Parathyroid adenoma (tissue), 2 donors: ENCODE measurements around the gene RNF13.
"Not testable (repeated sequence)": the region's sequence is repeated elsewhere in the genome, so short reads cannot be mapped to it uniquely, and the experiment has no call there.

Experiments used
- H2AFZ ChIP-seq: fragments of 300-600 bp; sonication (generic); one replicate; pipeline ENCODE4 v1.7.0; 2017; ENCODE audit warnings: antibody characterized with exemption, mild to moderate bottlenecking
- H3K27ac ChIP-seq: fragments of 300-600 bp; sonication (generic); one replicate; pipeline ENCODE4 v1.7.0; 2017
- H3K27me3 ChIP-seq: fragments of 300-600 bp; sonication (generic); one replicate; pipeline ENCODE4 v1.7.0; 2017; ENCODE audit warnings: low read length; ENCODE audit not compliant: control insufficient read depth, insufficient read depth
- H3K36me3 ChIP-seq: fragments of 300-600 bp; sonication (generic); one replicate; pipeline ENCODE4 v1.7.0; 2017; ENCODE audit warnings: low read length; ENCODE audit not compliant: control insufficient read depth, insufficient read depth
- H3K4me1 ChIP-seq: fragments of 300-600 bp; sonication (generic); one replicate; pipeline ENCODE4 v1.7.0; 2017; ENCODE audit warnings: control low read depth
- H3K4me2 ChIP-seq: fragments of 300-600 bp; sonication (generic); one replicate; pipeline ENCODE4 v1.7.0; 2017; ENCODE audit warnings: low read length
- H3K4me3 ChIP-seq: fragments of 300-600 bp; sonication (generic); one replicate; pipeline ENCODE4 v1.7.0; 2017; ENCODE audit warnings: low read depth, low read length
- H3K79me2 ChIP-seq: fragments of 300-600 bp; sonication (generic); one replicate; pipeline ENCODE4 v1.7.0; 2017; ENCODE audit warnings: control low read depth
- H3K9ac ChIP-seq: fragments of 300-600 bp; sonication (generic); one replicate; pipeline ENCODE4 v1.7.0; 2017; ENCODE audit warnings: mild to moderate bottlenecking
- H3K9me3 ChIP-seq: fragments of 300-600 bp; sonication (generic); one replicate; pipeline ENCODE4 v1.7.0; 2017; ENCODE audit warnings: low read length; ENCODE audit not compliant: control insufficient read depth
- CTCF ChIP-seq: fragments of 300-600 bp; sonication (generic); IDR thresholded peaks from one replicate; pipeline ENCODE4 v1.7.0; 2017; ENCODE audit warnings: antibody characterized with exemption, mild to moderate bottlenecking
- donor health status: primary hyperparathyroidism.

The RNF13 gene

GRCh38 chr3:149934524-149934923, 121.5 kb downstream of the RNF13 start:
- no peak overlapping the region for H3K27ac ChIP-seq
- H3K9ac ChIP-seq = no peak overlapping the region
- H3K36me3 ChIP-seq = no peaks in the 10 kb centered on the region
- peaks cover 3% of the 10 kb centered on the region for H3K4me1 ChIP-seq
- no peak overlapping the region for H3K4me2 ChIP-seq
- H3K9me3 ChIP-seq = no peaks in the 10 kb centered on the region
- H3K27me3 ChIP-seq = no peaks in the 10 kb centered on the region
- TF ChIP-seq CTCF = no peak
- H2AFZ ChIP-seq = no peak overlapping the region
- peaks cover 18% of the 10 kb centered on the region for H3K79me2 ChIP-seq
- H3K4me3 ChIP-seq = no peak overlapping the region

- Histone ChIP-seq H3K36me3 (no peaks in the 10 kb centered on the region), H3K4me1 (peaks cover 3% of the 10 kb centered on the region), H3K4me3 (no peak overlapping the region), H3K27me3 (no peaks in the 10 kb centered on the region), H3K79me2 (peaks cover 9% of the 10 kb centered on the region), H3K9ac (no peak overlapping the region), H3K27ac (no peak overlapping the region), H3K9me3 (no peaks in the 10 kb centered on the region), H2AFZ (no peak overlapping the region), H3K4me2 (no peak overlapping the region)
- peak; percentile 74 for TF ChIP-seq CTCF
These were observed 123.8 kb downstream of the RNF13 start for GRCh38 chr3:149936812-149937230.

GRCh38 chr3:149938392-149939055, 125.5 kb downstream of the RNF13 start:
- H3K4me1 ChIP-seq, H3K27me3 ChIP-seq, H3K4me3 ChIP-seq, H3K4me2 ChIP-seq, H3K79me2 ChIP-seq, H2AFZ ChIP-seq, H3K36me3 ChIP-seq, H3K9me3 ChIP-seq, H3K9ac ChIP-seq, H3K27ac ChIP-seq: not testable (repeated sequence)

GRCh38 chr3:149941186-149941585, 128.2 kb downstream of the RNF13 start:
- Histone ChIP-seq H3K36me3 (no peaks in the 10 kb centered on the region), H3K27me3 (no peaks in the 10 kb centered on the region), H3K4me3 (no peak overlapping the region), H3K9me3 (no peaks in the 10 kb centered on the region), H3K79me2 (peaks cover 18% of the 10 kb centered on the region), H3K9ac (no peak overlapping the region), H3K4me1 (peaks cover 3% of the 10 kb centered on the region), H3K27ac (no peak overlapping the region), H2AFZ (no peak overlapping the region), H3K4me2 (no peak overlapping the region)
- TF ChIP-seq CTCF = no peak

GRCh38 chr3:149941946-149942345, 128.9 kb downstream of the RNF13 start:
- Histone ChIP-seq H3K4me2 (no peak overlapping the region), H3K4me1 (peaks cover under 1% of the 10 kb centered on the region), H3K9me3 (no peaks in the 10 kb centered on the region), H2AFZ (no peak overlapping the region), H3K36me3 (no peaks in the 10 kb centered on the region), H3K9ac (no peak overlapping the region), H3K79me2 (peaks cover 15% of the 10 kb centered on the region), H3K27me3 (no peaks in the 10 kb centered on the region), H3K4me3 (no peak overlapping the region), H3K27ac (no peak overlapping the region)
- no peak for TF ChIP-seq CTCF
